ENCODE measurements around the gene PRSS58.

PRSS58 gene, protein sequence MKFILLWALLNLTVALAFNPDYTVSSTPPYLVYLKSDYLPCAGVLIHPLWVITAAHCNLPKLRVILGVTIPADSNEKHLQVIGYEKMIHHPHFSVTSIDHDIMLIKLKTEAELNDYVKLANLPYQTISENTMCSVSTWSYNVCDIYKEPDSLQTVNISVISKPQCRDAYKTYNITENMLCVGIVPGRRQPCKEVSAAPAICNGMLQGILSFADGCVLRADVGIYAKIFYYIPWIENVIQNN

DNA sequence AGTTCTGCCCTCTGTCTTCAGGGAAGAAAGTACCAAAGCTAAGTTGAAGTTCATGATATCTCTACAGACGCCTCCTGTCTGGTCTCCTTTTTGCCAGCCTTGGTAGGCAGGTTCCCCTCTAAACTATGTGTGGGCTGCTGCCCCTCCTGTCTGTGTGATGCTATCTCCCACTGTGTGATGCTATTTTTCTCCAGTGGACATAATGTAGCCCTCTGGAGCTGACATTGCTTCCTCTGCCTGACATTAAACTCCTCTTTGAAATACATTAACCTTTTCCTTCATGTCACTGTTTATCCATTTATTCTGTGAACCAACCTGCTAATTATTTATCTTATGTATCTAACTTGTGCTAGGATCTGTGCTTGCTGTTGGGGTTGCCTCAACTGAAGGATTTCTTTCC lies at the start of gene PRSS58:
PRSS58 (minus strand) TSS at position 101 of the 400 bp plus-strand sequence. CDS start 351 bp downstream, outside the sequence.
- DNase-seq = no peak

DNA sequence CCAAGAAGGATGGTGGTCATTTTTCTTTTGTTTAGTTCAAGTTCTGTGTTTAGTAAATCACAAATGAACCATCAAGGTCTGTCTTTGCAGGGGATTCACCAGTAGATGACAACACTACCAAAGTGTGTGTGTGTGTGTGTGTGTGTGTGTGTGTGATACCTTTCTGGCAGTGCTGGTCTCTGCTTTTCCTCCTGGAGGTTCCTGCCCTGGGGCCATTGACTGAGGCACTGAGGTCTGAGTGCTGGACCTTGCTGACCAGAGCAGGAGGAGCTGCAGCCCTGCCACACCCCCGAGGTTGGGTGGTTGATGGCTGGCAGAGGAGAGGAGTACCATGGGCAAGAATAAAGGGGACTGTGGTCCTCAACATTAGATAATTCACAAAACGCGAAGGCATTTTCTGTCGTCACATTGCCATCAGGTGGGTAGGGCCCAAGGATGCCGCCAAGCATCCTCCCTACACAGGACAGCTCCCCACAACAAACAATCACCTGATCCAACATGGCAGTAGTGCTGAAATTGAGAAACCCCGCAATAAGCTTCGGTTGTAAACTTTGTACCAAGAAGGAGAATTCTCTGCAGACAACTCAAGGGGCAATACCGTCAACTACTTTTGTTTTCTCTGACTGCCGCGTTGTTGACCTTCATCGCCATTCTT lies 49.5 kb upstream of the PRSS58 start:
- no peak for DNase-seq

DNA sequence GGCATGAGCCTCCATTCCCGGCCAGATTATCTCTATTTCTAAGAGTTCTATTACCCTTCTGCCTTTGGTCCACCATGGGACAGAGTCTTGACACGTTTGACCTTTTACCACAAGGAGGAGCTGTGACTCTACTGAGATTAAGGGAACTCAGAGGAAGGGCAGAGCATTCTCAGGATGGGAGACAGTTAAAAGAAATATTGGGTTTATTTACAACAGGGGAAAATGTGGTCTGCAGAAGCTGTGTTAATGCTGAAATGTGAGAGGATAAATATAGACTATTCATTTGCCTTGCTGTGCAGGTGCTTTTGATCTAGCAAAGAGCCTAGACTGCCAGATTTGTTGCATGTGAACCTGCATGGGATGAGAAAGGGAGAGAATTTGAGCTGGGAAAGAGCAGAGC lies 45.8 kb upstream of the PRSS58 start:
- DNase-seq = no peak

DNA sequence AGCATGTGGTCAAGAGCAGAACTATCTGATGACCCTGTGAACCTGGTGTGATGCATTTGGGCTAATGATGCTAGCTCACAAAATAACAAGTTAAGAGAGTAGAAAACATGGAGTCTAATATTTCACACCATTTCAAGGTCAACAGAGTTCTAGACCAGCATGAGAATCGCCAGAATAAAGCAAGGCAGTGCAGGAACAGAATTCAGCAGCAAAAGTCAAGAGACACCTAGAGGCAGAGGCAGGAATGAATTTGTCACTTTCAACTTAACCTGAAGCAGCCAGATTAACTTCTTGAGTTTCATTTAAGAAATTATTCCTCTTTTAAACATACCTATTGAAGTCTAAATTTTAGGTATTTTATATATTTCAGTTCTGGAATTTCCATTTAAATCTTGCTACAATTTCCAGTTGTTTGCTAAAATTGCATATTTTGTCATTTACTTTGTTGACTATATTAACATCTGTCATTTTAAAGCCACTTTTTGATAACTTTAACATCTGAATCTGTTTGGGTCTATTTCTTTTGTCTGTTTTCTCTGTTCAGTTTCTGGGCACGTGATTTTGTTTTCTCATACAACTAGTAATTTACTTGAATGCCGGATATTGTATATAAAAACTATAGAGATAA lies 44.2 kb upstream of the PRSS58 start:
- no peak for DNase-seq

DNA sequence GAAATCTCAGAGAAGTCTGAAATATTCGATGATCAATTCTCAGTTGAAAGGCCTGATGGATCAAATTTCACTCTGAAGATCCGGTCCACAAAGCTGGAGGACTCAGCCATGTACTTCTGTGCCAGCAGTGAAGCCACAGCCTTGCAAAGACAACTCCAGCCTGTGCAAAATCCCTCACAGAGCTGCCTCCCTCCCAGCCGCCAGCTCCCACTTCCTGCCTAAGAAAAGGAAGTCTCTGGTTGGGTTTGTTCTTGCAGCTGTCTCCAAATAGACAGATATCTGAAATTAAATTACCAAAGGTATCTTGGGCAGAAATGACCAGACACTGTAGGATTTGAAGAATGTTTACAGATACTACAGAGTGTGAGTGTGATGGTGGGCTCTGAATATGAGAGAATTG lies 43.4 kb upstream of the PRSS58 start:
- no peak for DNase-seq

DNA sequence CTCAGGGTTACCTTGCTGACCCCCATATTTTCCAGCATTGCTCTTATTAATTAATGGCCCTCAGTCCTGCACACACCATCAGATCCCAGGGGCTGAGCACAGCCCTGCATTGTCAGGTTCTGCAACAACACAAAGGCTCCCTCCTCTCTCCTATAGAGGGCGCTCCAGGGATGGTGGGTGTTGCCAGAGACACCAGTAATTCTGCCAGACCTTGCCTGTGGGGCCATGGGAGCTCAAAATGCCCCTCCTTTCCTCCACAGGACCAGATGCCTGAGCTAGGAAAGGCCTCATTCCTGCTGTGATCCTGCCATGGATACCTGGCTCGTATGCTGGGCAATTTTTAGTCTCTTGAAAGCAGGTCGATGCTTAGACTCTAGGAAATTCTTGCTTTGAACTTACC lies 42.8 kb upstream of the PRSS58 start:
- DNase-seq = no peak

DNA sequence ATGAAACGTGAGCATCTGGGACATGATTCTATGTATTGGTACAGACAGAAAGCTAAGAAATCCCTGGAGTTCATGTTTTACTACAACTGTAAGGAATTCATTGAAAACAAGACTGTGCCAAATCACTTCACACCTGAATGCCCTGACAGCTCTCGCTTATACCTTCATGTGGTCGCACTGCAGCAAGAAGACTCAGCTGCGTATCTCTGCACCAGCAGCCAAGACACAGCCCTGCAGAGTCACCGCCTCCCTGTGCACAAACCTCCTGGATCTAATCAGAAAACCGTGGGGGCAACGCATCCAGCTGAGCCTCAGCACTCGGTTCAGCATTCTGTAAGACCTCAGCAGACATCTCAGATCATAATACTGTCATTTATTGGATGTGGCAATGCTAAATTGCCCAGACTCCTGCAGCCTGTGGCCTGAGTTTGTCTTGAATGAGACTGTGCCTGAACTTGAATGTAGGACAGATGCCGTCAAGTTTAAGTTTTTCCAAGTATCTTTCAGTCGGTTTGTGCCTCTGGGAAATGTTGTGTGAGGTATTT lies 41.5 kb upstream of the PRSS58 start:
- no peak for DNase-seq

DNA sequence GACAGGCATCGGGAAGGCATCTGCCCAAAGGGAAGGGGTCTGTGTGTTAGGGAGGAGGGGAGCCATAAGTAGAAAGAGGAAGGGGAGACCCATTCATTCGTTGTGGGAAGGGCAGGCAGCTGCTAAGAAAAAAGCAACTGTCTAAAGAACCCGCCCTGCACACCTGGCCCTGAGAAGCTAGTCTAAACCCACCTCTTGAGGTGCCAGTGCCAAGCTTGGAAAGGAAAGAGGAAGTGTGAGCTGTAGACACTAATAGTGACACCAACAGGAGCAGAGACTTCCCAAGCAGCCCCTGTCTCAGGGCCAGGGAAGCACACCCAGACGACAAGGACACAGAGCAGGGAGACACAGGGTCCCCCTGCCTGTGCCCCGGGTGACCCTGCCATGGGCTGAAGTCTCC lies 40.8 kb upstream of the PRSS58 start:
- DNase-seq = no peak

DNA sequence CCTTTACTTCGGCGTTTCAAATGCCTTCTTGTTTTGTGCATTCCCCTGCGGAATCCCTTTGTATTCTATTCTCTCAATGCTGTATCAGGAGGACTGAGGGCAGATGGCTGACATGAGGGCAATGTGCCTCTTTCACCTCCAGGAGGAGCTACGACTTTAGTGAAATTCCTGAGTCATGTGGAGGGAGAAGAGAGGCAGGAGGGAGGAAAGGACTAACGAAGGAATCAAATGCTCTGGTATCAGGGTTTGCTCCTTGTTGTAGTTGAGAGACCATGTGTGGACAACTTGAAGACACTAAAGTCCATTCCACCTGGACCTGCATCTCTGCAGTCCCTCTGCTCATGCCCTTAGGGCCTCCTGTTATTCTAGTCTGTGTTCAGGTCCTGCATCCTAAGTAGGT lies 40.2 kb upstream of the PRSS58 start:
- no peak for DNase-seq

DNA sequence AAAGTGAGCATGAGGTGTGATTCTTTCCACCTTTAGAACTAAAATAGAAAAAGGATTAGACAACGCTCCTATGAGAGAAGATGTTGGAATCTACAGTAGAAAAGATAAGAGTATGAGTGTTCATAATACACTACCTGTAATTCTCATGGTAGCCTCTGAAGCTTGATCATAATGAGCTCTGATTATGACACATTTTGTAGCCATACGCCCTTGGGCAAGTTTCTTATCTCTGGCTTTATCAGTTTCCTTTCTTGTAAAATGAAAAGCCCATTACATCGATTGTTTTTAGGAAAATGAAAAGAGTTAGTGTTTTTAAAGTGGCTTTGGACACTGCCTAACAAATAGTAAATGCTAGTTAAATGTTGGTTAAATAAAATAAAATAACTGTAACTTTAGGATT lies 22.4 kb upstream of the PRSS58 start:
- DNase-seq = no peak

DNA sequence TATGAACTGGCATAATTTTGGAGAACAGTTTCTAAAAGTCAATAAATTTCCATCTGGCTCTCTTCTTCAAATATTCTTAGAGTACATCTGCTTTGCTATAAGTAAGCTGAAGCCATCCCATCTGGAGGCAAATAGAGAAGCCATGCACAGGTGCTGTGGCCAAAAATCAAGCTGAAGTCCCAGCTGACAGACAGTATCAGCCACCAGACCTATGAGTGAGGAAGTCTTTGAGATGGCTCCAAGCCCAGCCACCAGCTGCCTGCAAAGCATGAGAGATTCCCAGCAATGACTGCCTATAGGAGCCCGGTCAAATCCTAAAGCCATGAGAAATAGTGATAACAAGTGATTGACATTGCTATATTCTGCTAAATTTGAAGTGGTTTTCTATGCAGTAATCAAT lies 21.7 kb upstream of the PRSS58 start:
- DNase-seq = no peak

DNA sequence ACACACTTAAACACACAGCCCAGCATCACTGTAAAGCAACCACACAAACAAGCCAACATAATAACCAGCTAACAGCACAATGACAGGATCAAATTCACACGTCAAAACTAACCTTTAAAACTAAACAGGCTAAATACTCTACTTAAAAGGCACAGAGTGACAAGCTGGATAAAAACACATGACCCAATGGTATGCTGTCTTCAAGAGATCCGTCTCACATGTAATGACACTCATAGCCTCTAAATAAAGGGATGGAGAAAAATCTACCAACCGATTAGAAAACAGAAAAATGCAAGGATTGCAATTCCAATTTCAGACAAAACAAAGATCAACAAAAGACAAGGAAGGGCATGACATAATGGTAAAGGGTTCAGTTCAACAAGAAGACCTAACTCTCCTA lies 17.2 kb upstream of the PRSS58 start:
- no peak for DNase-seq

DNA sequence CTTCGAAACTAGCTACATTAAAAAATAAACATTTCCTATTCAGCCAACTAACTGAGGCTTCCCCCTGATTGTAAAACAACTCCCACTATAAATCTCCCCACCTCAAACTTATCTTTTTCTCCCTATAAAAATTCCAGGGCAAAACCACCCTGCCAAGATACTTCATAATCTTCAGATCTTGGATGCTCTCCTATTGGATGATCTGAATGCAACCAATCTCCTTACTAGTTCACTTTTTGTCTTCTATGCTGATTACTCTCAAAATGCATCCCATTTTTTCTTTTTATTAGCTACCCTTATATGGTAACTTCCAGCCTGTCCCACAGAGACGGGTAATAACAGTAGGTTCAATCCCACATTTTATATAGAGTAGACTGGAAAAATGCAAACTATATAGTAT lies 15.0 kb upstream of the PRSS58 start:
- no peak for DNase-seq

DNA sequence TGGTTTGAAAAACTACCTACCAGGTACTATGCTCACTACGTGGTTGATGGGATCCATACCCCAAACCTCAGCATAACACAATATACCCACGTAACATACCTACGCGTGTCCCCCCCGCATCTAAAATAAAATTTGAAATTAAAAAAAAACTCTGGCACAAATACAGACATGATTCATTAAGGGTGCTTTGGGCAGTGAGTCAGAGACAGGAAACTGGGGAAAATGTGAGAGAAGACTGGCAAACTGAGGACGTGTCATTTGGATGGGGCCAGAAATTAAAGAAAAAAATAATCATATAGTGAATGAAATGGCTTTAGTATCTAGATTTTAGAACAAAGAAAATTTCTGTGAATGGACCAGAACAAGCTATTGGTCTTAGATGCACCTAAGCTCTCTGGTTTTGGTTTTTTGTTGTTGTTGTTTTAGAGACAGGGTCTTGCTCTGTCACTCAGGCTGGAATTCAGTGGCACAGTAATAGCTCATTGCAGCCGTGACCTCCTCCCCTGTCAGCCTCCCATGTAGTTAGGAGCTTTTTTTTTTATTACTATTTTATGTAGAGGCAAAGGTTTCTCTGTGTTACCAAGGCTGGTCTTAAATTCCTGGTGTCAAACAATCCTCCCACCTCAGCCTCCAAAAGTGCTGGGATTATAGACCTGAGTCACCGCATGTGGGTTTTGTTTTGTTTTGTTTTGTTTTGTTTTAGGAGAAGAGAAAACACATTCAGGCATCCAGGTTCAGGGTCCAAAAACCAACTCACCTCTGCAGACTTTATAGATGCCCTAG lies 5.9 kb upstream of the PRSS58 start:
- no peak for DNase-seq

DNA sequence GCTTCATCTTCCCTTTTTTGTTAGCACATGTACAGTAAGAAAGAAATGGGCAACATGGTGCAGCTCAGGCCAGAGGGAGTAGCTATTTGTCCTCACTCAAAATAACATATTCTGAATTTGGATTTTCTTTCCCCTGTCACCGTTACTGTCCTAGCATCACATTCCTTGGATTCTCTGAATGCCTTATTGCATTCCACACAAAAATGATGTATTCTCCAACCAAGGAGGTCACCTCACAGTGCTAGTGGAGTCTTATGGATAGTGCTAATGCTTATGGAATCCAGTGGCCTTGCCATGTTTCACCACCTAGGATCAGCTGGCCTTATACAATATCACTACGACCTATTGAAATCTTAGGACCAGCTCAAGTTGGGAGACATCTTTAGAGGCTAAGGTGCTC lies 7.2 kb downstream of the PRSS58 start:
- DNase-seq = no peak

DNA sequence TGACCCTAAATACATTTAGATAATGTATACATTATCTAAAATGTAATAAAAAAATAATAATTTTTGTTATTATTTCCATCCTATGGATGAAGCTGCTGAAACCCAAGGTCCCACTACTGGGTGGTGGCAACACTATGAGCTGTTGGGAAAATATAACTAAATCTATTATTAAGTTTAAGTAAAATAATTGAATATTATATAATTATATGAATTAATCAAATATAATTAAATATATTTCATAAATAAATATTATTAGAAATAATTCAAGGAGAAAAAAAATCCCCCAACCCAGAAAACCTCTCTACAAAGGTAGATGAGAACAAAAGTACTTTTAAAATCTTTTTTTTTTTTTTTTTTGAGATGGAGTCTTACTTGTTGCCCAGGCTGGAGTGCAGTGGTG lies 7.9 kb downstream of the PRSS58 start:
- no peak for DNase-seq

DNA sequence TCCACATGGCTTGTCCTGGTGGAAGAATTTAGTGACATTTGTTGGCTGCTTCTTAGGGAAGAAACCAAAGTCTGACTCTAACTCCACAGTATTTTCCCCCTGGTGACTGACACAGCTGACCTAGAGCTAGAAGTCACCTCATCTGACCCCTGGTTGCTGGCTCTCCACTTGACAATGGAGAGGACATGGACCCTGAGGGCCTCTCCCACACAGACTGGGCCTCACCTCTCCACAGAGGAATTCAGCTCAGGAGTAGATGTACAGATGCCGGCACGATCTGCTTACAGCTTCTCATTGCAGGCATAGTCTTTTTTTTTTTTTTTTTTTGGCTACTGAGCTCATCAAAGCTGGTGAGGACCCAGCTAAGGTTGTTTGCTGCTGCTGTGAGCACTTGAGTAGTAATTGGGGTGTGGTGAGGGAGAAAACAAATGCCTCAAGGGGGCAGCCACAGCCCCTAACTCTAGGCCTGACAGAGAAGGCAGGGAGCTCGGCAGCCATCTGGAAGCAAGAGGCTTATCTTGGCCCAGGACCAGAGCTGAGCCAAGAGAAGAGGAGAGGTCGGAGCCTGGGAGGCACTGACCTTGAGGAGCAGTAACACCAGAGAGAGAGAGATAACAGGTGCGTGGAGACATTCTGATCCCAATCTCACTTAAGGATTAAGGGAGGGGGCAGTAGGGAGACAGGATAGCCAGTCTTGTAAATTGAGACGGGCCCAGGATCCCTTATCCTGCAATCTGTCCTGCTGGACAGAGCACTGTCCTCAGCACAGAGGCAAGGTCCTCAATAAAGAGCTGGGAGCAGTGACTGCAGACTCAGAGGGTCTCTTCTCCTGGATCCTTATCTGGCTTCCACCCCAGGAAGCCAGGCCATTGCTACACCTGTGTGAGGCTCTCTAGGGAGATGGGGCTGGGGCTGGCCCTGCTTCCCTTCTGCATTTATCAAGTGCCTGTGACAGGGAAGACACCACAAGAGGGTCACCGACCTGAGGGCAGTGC lies 9.4 kb downstream of the PRSS58 start:
- DNase-seq = no peak

DNA sequence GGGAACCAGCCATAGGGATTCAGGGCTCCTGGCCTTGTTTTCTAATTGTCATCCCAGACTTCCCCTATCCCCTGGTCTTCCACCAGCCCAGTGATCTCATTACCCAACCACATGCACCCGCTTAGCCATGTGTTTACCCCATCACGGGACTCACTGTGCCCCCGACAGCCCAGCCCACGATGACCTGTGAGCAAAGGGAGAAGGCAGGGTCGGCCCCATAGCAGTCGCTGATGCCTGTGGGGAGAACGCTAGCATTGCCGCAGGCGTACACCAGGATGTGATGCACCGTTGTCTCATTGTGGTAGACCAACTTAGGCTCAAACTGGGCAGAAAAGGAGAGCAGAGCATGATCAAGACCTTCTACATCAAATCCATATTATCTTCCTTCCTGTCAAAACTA lies 14.0 kb downstream of the PRSS58 start:
- no peak for DNase-seq

DNA sequence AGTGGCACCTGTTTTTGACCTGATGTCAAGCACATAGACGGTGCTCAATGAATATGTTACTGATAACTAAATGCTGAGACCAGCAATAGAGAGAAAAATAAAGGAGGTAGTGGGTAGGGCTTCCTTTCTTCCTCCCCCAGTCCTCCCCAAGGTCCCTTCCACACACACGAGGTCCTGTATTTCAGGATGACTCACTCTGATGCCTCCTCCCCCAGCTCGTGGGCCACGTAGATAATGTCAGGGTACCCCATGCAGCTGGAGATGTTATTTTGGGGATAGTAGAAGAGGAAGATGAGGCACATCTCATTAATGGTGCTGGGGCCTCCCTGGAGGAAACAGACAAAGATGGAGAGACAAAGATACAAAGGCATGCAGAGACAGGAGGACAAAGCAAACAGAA lies 17.3 kb downstream of the PRSS58 start:
- no peak for DNase-seq

DNA sequence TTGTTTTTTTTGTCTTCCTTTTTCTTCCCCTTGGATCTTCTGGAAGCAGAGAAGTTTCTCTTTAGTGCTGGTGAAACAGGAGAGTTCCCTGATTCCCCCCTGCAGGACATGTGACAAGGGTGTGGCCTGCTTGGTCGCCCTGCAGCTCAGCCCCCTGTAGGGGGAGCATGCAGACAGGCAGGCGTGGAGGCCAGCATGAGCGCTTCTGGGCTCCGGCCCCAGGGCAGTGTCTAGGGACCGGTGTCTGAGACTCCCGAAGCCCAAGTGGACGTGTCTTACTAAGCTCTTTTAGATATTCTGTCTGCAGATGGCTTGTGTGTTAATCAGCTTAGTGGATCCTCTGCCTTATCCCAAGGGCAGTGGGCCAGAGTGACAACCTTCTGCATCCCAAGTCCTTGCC lies 26.1 kb downstream of the PRSS58 start:
- no peak for DNase-seq

DNA sequence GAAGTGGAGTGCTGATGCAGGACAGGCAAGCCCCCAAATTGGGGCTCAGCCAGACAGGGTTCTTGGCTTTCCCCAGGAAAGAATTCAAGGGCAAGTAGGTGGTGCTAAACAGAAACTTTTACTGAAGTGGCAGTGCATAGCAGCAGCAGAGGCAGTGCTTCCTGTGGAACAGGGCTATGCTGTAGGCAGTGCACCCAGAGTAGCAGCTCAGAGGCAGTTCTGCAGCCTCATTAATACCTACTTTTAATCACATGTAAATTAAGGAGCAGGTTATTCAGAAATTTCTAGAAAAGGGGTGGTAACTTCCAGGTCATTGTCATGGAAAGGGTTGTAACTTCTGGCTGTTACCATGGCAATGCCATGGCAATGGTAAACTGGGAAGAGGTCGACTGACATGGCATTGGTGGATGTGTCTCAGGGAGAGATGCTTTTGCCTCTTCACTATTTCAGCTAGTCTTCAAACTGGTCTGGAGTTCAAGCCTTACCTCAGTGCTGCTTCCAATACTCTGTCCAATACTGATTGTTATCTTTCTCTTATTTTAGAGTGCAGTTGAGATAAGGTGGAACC lies 29.2 kb downstream of the PRSS58 start:
- no peak for DNase-seq

Measured in SIG-M5 (cell line).